ENCODE results near the gene CD96. TPM values are rescaled to one million over a fixed set of nuclear protein-coding genes. Genes with fewer than 3 reads are reported as not detected.

CD96 gene
- 1 to 10 TPM; 3.0 to 3.1 TPM for total RNA-seq
- polyA plus RNA-seq = 1 to 10 TPM in 1 of 2 donors, under 1 TPM in 1; 0.69 to 1.9 TPM
- long read RNA-seq, donor 1 = 0 reads
- long read RNA-seq, donor 2 = 0 reads
- long read RNA-seq, donor 3 = 0 reads
- long read RNA-seq, donor 4 = 0 reads
- long read RNA-seq, donor 5 = 0 reads

GRCh38 chr3:111541911-111542483 lies at the start of gene CD96:
TSS of gene CD96 (plus strand) at chr3:111542197. CDS start at chr3:111542249, 52 bp downstream.
- no peak for TF ChIP-seq CTCF (IDR thresholded peaks at IDR 0.05; ENCODE audit: control extremely low read depth, extremely low read depth)
- H3K4me3 ChIP-seq = no peak within 1 kb of the TSS

GRCh38 chr3:111493276-111493675 lies 48.7 kb upstream of the CD96 start:
- H3K36me3 ChIP-seq (ENCODE audit: control insufficient read depth in 4 of 4, insufficient read depth in 4 of 4, low read length in 4 of 4) = no peaks in the 10 kb centered on the region
- ATAC-seq (ENCODE audit: insufficient read depth, low FRiP score) (no peak), DNase-seq (no peak)
- H3K27ac ChIP-seq (ENCODE audit: low read depth in 1 of 2, low read length in 1 of 2) = no peak overlapping the region
- peaks cover 0 to 2% (median 0%) of the 10 kb centered on the region in 4 donors for H3K9me3 ChIP-seq (ENCODE audit: control insufficient read depth in 4 of 4, insufficient read depth in 3 of 4, low read length in 3 of 4)
- H3K4me1 ChIP-seq (ENCODE audit: control insufficient read depth in 5 of 5, insufficient read depth in 5 of 5, low read length in 5 of 5) = no peaks in the 10 kb centered on the region
- no peak overlapping the region for H3K4me3 ChIP-seq
- TF ChIP-seq CTCF (IDR thresholded peaks at IDR 0.05; ENCODE audit: control extremely low read depth, extremely low read depth) = no peak
- H3K27me3 ChIP-seq (ENCODE audit: control insufficient read depth in 3 of 3, insufficient read depth in 3 of 3, low read length in 2 of 3) = no peaks in the 10 kb centered on the region
- no peak overlapping the region for H3K9ac ChIP-seq (ENCODE audit: insufficient read depth in 1 of 2, low read length in 2 of 2)

More at GRCh38 chr3:111541911-111542483, at the start of gene CD96:
- Histone ChIP-seq H3K27me3 (ENCODE audit: control insufficient read depth in 3 of 3, insufficient read depth in 3 of 3, low read length in 2 of 3) (no peaks in the 10 kb centered on the region), H3K9me3 (ENCODE audit: control insufficient read depth in 4 of 4, insufficient read depth in 3 of 4, low read length in 3 of 4) (no peaks in the 10 kb centered on the region), H3K27ac (ENCODE audit: low read depth in 1 of 2, low read length in 1 of 2) (no peak within 1 kb of the TSS), H3K36me3 (ENCODE audit: control insufficient read depth in 4 of 4, insufficient read depth in 4 of 4, low read length in 4 of 4) (no peaks in the 10 kb centered on the region), H3K4me1 (ENCODE audit: control insufficient read depth in 5 of 5, insufficient read depth in 5 of 5, low read length in 5 of 5) (peaks cover 0 to 15% (median 0%) of the 10 kb centered on the region in 5 donors), H3K9ac (ENCODE audit: insufficient read depth in 1 of 2, low read length in 2 of 2) (no peak within 1 kb of the TSS)
- DNase-seq (peak; percentile 12 to 58 (median 38)), ATAC-seq (ENCODE audit: insufficient read depth, low FRiP score) (no peak)
- 36% methylated on average over 11 of the region's 11 CpGs for WGBS, 2 donors

GRCh38 chr3:111496894-111497559 lies 45.0 kb upstream of the CD96 start:
- ATAC-seq (ENCODE audit: insufficient read depth, low FRiP score) (no peak), DNase-seq (no peak)
- Histone ChIP-seq H3K36me3 (ENCODE audit: control insufficient read depth in 4 of 4, insufficient read depth in 4 of 4, low read length in 4 of 4) (no peaks in the 10 kb centered on the region), H3K9ac (ENCODE audit: insufficient read depth in 1 of 2, low read length in 2 of 2) (no peak overlapping the region), H3K4me3 (no peak overlapping the region), H3K4me1 (ENCODE audit: control insufficient read depth in 5 of 5, insufficient read depth in 5 of 5, low read length in 5 of 5) (no peaks in the 10 kb centered on the region), H3K27ac (ENCODE audit: low read depth in 1 of 2, low read length in 1 of 2) (no peak overlapping the region), H3K9me3 (ENCODE audit: control insufficient read depth in 4 of 4, insufficient read depth in 3 of 4, low read length in 3 of 4) (no peaks in the 10 kb centered on the region), H3K27me3 (ENCODE audit: control insufficient read depth in 3 of 3, insufficient read depth in 3 of 3, low read length in 2 of 3) (no peaks in the 10 kb centered on the region)
- WGBS, 2 donors = 91 to 92% methylated on average over 14 of the region's 14 CpGs
- TF ChIP-seq CTCF (IDR thresholded peaks at IDR 0.05; ENCODE audit: control extremely low read depth, extremely low read depth) = no peak

All from lung (tissue), 16 donors.